Caco-2 (cell line): ENCODE results near the gene HLA-A. TPM values are rescaled to one million over a fixed set of nuclear protein-coding genes. Genes with fewer than 3 reads are reported as not detected.
"Not testable (repeated sequence)": the region's sequence is repeated elsewhere in the genome, so short reads cannot be mapped to it uniquely, and the experiment has no call there.

Source experiments
- BruUV-seq: library from RNA; stranded (reverse); fragments of 400-500 nt; replicated peaks from 2 replicates; lab custom pipeline; 2021; lab: Mats Ljungman, UMichigan
- CTCF ChIA-PET: fragments of 300-600 bp; sonication (Branson Sonifier 250); formaldehyde crosslinking; loops from one replicate; lab custom pipeline; 2022; ENCODE audit warnings: antibody characterized with exemption; lab: Charles Lee
- POLR2A ChIA-PET: fragments of 300-600 bp; sonication (Branson Sonifier 250); formaldehyde crosslinking; loops from one replicate; lab custom pipeline; 2022; ENCODE audit warnings: antibody characterized with exemption; lab: Charles Lee
- DNase-seq, 2 experiments: peaks; one replicate each; pipeline versions ENCODE4 v3.0.0 to v3.0.0-alpha.2; 2020 to 2022
- H3K27me3 ChIP-seq: replicated peaks from 2 replicates; pipeline ENCODE4 v1.6.0; 2011; ENCODE audit warnings: low read length; ENCODE audit not compliant: control insufficient read depth, insufficient read depth
- H3K36me3 ChIP-seq: 2 replicates; pipeline ENCODE4 v1.5.1; 2011; ENCODE audit warnings: low read length; ENCODE audit not compliant: control insufficient read depth, insufficient read depth
- H3K4me1 ChIP-seq: fragments of 250-450 bp; sonication (Bioruptor Pico); 2 replicates; pipeline ENCODE4 v1.5.1; 2020; ENCODE audit warnings: mild to moderate bottlenecking
- H3K4me3 ChIP-seq: 2 replicates; pipeline ENCODE4 v1.5.1; 2011; ENCODE audit warnings: low read depth, mild to moderate bottlenecking, control low read depth, low read length
- H3K9me3 ChIP-seq: fragments of 250-450 bp; sonication (Bioruptor Pico); 2 replicates; pipeline ENCODE4 v1.5.1; 2020; ENCODE audit warnings: mild to moderate bottlenecking, moderate library complexity
- H3K27ac Mint-ChIP-seq: one replicate; pipeline ENCODE4 v1.8.0; 2022; ENCODE audit warnings: mixed read lengths; ENCODE audit not compliant: unreplicated experiment
- H3K27me3 Mint-ChIP-seq: one replicate; pipeline ENCODE4 v1.8.0; 2022; ENCODE audit warnings: mixed read lengths; ENCODE audit not compliant: insufficient read depth, unreplicated experiment
- H3K36me3 Mint-ChIP-seq: one replicate; pipeline ENCODE4 v1.8.0; 2022; ENCODE audit warnings: mild to moderate bottlenecking, mixed read lengths; ENCODE audit not compliant: insufficient read depth, unreplicated experiment
- H3K4me1 Mint-ChIP-seq: one replicate; pipeline ENCODE4 v1.8.0; 2022; ENCODE audit warnings: low read depth, mixed read lengths; ENCODE audit not compliant: unreplicated experiment
- H3K4me3 Mint-ChIP-seq: one replicate; pipeline ENCODE4 v1.8.0; 2022; ENCODE audit warnings: mild to moderate bottlenecking, moderate library complexity, mixed read lengths; ENCODE audit not compliant: unreplicated experiment
- H3K9me3 Mint-ChIP-seq: one replicate; pipeline ENCODE4 v1.8.0; 2022; ENCODE audit warnings: mixed read lengths; ENCODE audit not compliant: unreplicated experiment
- CTCF ChIP-seq, 2 experiments: fragments of 200-600 bp in 1 of 2; IDR thresholded peaks; 1 replicate in 1 of 2; 2 replicates in 1 of 2; pipeline versions ENCODE4 v1.5.1 to v1.8.0; 2011 to 2022; ENCODE audit warnings: antibody characterized with exemption in 1 of 2, control low read depth in 1 of 2, inconsistent platforms in 1 of 2, low read depth in 1 of 2, low read length in 1 of 2, mild to moderate bottlenecking in 1 of 2, moderate library complexity in 1 of 2; ENCODE audit not compliant: insufficient read depth in 1 of 2, severe bottlenecking in 1 of 2, unreplicated experiment in 1 of 2
- intact Hi-C: fragments of 100-400 bp; cut with micrococcal nuclease; formaldehyde crosslinking; loops from one replicate; pipeline ENCODE4 v1.10.0; 2022; ENCODE audit not compliant: unreplicated experiment
- total RNA-seq: library from RNA; stranded (reverse); gene quantifications from 2 replicates; pipeline ENCODE4 v1.2.3, GENCODE V29; 2022

Gene HLA-A
- total RNA-seq, 1 experiment from 2014 or later, result 198 TPM

GRCh38 chr6:29958921-29959320 lies 16.6 kb downstream of the HLA-A start:
- H3K36me3 Mint-ChIP-seq, result no peaks in the 10 kb centered on the region
- ChIA-PET POLR2A (no interaction called here), CTCF (no interaction called here)
- no peak for DNase-seq
- intact Hi-C loops, result no loop called here
- no peaks in the 10 kb centered on the region for H3K9me3 Mint-ChIP-seq
- H3K27me3 Mint-ChIP-seq, result no peaks in the 10 kb centered on the region
- TF ChIP-seq CTCF (IDR thresholded peaks at IDR 0.05; ENCODE audit: insufficient read depth in 1 of 2, low read depth in 1 of 2, low read length in 1 of 2, severe bottlenecking in 1 of 2, unreplicated experiment in 1 of 2), result no peak
- no peaks in the 10 kb centered on the region for H3K4me1 Mint-ChIP-seq
- no peak overlapping the region for H3K27ac Mint-ChIP-seq
- Histone ChIP-seq H3K36me3 (no peaks in the 10 kb centered on the region), H3K4me3 (no peak overlapping the region), H3K9me3 (no peaks in the 10 kb centered on the region), H3K27me3 (no peaks in the 10 kb centered on the region), H3K4me1 (no peaks in the 10 kb centered on the region)
- H3K4me3 Mint-ChIP-seq, result no peak overlapping the region
- BruUV-seq, result no TSS peak

GRCh38 chr6:29959467-29959866 lies 17.1 kb downstream of the HLA-A start:
- no peaks in the 10 kb centered on the region for H3K36me3 ChIP-seq
- CTCF ChIA-PET, result no interaction called here
- no TSS peak for BruUV-seq
- POLR2A ChIA-PET, result no interaction called here
- intact Hi-C loops, result no loop called here
- Mint-ChIP-seq H3K36me3 (no peaks in the 10 kb centered on the region), H3K4me1 (no peaks in the 10 kb centered on the region), H3K4me3 (no peak overlapping the region), H3K9me3 (no peaks in the 10 kb centered on the region), H3K27ac (no peak overlapping the region), H3K27me3 (no peaks in the 10 kb centered on the region)
- TF ChIP-seq CTCF (IDR thresholded peaks at IDR 0.05; ENCODE audit: insufficient read depth in 1 of 2, low read depth in 1 of 2, low read length in 1 of 2, severe bottlenecking in 1 of 2, unreplicated experiment in 1 of 2), result no peak
- no peak for DNase-seq
- H3K27me3 ChIP-seq, result no peaks in the 10 kb centered on the region
- H3K9me3 ChIP-seq, result no peaks in the 10 kb centered on the region
- no peak overlapping the region for H3K4me3 ChIP-seq
- H3K4me1 ChIP-seq, result peaks cover 3% of the 10 kb centered on the region

GRCh38 chr6:29961966-29962365 lies 19.6 kb downstream of the HLA-A start:
- BruUV-seq, result no TSS peak
- POLR2A ChIA-PET, result no interaction called here
- H3K4me3 ChIP-seq, result no peak overlapping the region
- CTCF ChIA-PET, result no interaction called here
- no peaks in the 10 kb centered on the region for H3K9me3 ChIP-seq
- no peaks in the 10 kb centered on the region for H3K27me3 ChIP-seq
- H3K4me1 ChIP-seq, result peaks cover 21% of the 10 kb centered on the region
- intact Hi-C loops, result no loop called here
- Mint-ChIP-seq H3K4me3 (no peak overlapping the region), H3K27ac (no peak overlapping the region), H3K27me3 (no peaks in the 10 kb centered on the region), H3K36me3 (no peaks in the 10 kb centered on the region), H3K9me3 (no peaks in the 10 kb centered on the region), H3K4me1 (peaks cover 21% of the 10 kb centered on the region)
- TF ChIP-seq CTCF (IDR thresholded peaks at IDR 0.05; ENCODE audit: insufficient read depth in 1 of 2, low read depth in 1 of 2, low read length in 1 of 2, severe bottlenecking in 1 of 2, unreplicated experiment in 1 of 2), result no peak
- no peak for DNase-seq
- H3K36me3 ChIP-seq, result no peaks in the 10 kb centered on the region

GRCh38 chr6:29963697-29964096 lies 21.4 kb downstream of the HLA-A start:
- CTCF ChIA-PET, H3K27me3 Mint-ChIP-seq, POLR2A ChIA-PET, H3K36me3 ChIP-seq, H3K27me3 ChIP-seq, H3K4me3 Mint-ChIP-seq, H3K4me3 ChIP-seq, H3K9me3 Mint-ChIP-seq, DNase-seq, BruUV-seq, H3K9me3 ChIP-seq, H3K27ac Mint-ChIP-seq, H3K36me3 Mint-ChIP-seq: not testable (repeated sequence)
- intact Hi-C loops, result loop anchor here (1.0 kb wide), 1 partner anchor 21 kb away; the partner anchor contains the start of gene HLA-A
- H3K4me1 Mint-ChIP-seq, result peaks cover 21% of the 10 kb centered on the region
- H3K4me1 ChIP-seq, result peaks cover 35% of the 10 kb centered on the region
